HepG2 (cell line): ENCODE results near the gene TMEM187. TPM values are rescaled to one million over a fixed set of nuclear protein-coding genes. Genes with fewer than 3 reads are reported as not detected.

Experiments used
- E2F5 ChIP-seq: sonication (generic); formaldehyde crosslinking; conservative IDR thresholded peaks from 2 replicates; pipeline ENCODE4 v1.4.0; 2020; ENCODE audit warnings: missing genetic modification reagents
- FOXP4 ChIP-seq: sonication (generic); formaldehyde crosslinking; IDR thresholded peaks from 2 replicates; pipeline ENCODE4 v1.4.0; 2020; ENCODE audit warnings: missing genetic modification reagents
- JUN ChIP-seq: sonication (generic); formaldehyde crosslinking; IDR thresholded peaks from 2 replicates; pipeline ENCODE4 v1.4.0; 2020; ENCODE audit warnings: mild to moderate bottlenecking, missing genetic modification reagents
- MIXL1 ChIP-seq: IDR thresholded peaks from 2 replicates; pipeline ENCODE4 v1.6.1; 2016
- PAF1 ChIP-seq: IDR thresholded peaks from 2 replicates; pipeline ENCODE4 v1.6.1; 2016; ENCODE audit warnings: missing genetic modification reagents, missing compliant biosample characterization
- PRPF4 ChIP-seq: fragments of 200-400 bp; formaldehyde crosslinking; IDR thresholded peaks from 2 replicates; pipeline ENCODE4 v1.6.1; 2016; ENCODE audit warnings: low read length, low read depth; ENCODE audit not compliant: poor library complexity, severe bottlenecking
- TEAD3 ChIP-seq: optimal IDR thresholded peaks from 2 replicates; pipeline ENCODE3; 2016; ENCODE audit warnings: borderline replicate concordance
- ZBTB3 ChIP-seq: sonication (generic); formaldehyde crosslinking; IDR thresholded peaks from 2 replicates; pipeline ENCODE4 v1.4.0; 2020; ENCODE audit warnings: low read depth, mild to moderate bottlenecking, moderate library complexity, missing genetic modification reagents, borderline replicate concordance
- ZNF260 ChIP-seq: sonication (generic); formaldehyde crosslinking; IDR thresholded peaks from 2 replicates; pipeline ENCODE4 v1.4.0; 2020; ENCODE audit warnings: missing genetic modification reagents, low read depth, mild to moderate bottlenecking, borderline replicate concordance
- ZNF580 ChIP-seq: IDR thresholded peaks from 2 replicates; pipeline ENCODE4 v1.6.1; 2016; ENCODE audit warnings: low read depth, borderline replicate concordance
- ZNF598 ChIP-seq: sonication (generic); formaldehyde crosslinking; IDR thresholded peaks from 2 replicates; pipeline ENCODE4 v1.5.1; 2020; ENCODE audit warnings: mild to moderate bottlenecking, missing genetic modification reagents, borderline replicate concordance
- ZNF704 ChIP-seq: sonication (generic); formaldehyde crosslinking; IDR thresholded peaks from 2 replicates; pipeline ENCODE4 v1.8.1; 2023; ENCODE audit warnings: mild to moderate bottlenecking, inconsistent platforms, moderate library complexity, missing genetic modification reagents, borderline replicate concordance
- polyA plus RNA-seq, 8 experiments: library from polyadenylated mRNA; depleted of rRNA in 3 of 8; stranded (reverse) in 7 of 8; unstranded in 1 of 8; fragments of >200 nt; fragmentation: Illumina TruSeq in 4 of 8; extraction: Trizol in 4 of 8; gene quantifications; 2 replicates each; pipeline versions ENCODE4 v1.2.1 to v1.2.3, GENCODE V29; 2011 to 2016; ENCODE audit warnings: low read depth in 4 of 8, missing spikeins in 1 of 8, mixed read lengths in 1 of 8; ENCODE audit not compliant: insufficient read depth in 1 of 8
- total RNA-seq, 5 experiments: library from RNA; depleted of rRNA; stranded (reverse); fragments of >200 nt; fragmentation: Illumina TruSeq; extraction: Trizol; gene quantifications; 2 replicates each; pipeline ENCODE4 v1.2.3, GENCODE V29; 2016; ENCODE audit warnings: low read depth in 1 of 5
- TF ChIP-seq, protein P1 (sequence below): IDR thresholded peaks from 2 replicates; pipeline ENCODE4 v1.6.1; 2012; ENCODE audit warnings: inconsistent platforms
- TF ChIP-seq, protein P2 (sequence below): conservative IDR thresholded peaks from 2 replicates; pipeline ENCODE4 v1.6.1; 2018; ENCODE audit warnings: missing genetic modification reagents
- TF ChIP-seq, protein P3 (sequence below): sonication (generic); formaldehyde crosslinking; IDR thresholded peaks from 2 replicates; pipeline ENCODE4 v1.4.0; 2020; ENCODE audit warnings: missing genetic modification reagents, mild to moderate bottlenecking, borderline replicate concordance
- TF ChIP-seq, protein P4 (sequence below): sonication (generic); formaldehyde crosslinking; IDR thresholded peaks from 2 replicates; pipeline ENCODE4 v1.5.0; 2020; ENCODE audit warnings: mild to moderate bottlenecking, missing genetic modification reagents

The TMEM187 gene
- total and polyA plus RNA-seq, 2 of the 13 experiments (the other 11 are each of a cell fraction or from before 2014, with no cell fraction given) = 2.2 to 6.2 TPM

DNA sequence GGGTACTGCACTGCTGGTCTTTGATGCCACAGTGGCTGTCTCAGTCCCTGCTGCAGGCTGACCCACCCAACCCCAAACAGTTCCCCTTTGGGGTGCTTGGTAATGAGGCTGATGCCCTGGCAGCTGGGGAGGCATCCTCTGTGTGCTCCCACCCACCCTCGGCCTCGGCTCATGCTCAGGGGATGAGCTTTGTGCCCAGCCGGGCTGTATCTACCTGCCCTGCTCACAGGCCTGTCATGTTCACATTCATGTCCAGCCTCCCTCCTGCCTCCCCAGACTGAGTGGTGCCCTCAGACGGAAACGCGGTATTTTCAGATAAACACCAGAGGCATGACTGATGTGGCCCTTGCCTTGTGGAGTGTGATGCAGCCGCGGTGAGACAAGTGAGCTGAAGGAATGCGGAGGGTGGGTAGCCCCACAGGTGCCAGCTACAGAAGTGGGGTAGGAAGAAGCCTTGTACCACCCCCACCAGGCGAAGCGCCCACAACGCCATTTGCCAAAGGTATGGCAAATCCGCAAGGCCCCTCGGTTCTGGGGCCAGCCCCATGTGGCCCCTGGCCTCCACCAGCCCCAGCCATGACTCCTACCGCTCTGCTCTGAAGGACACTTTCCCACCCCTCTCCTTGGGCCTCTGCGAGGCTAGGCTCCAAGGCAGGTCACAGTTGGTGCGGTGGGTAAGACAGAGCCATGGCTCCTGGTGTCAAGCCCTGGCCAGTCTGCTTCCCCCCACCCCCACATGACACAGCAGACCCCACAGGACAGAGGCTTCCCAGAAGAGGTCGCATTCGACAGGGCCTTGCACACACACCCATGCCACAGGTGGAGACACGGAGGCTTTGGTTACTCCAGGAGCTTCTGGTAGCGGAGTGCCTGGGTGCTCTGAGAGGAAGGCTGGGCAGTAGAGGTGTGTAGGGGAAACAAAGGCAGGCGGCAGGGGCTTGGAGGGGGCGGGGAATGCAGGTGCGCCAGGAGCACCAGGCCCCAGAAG, 26.3 kb upstream of the TMEM187 start (continued):
- TF ChIP-seq, protein P1, sequence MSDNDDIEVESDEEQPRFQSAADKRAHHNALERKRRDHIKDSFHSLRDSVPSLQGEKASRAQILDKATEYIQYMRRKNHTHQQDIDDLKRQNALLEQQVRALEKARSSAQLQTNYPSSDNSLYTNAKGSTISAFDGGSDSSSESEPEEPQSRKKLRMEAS = peak; percentile 49; the same call in 1 of the 2 replicates
- TF ChIP-seq TEAD3 = peak; percentile 35
- no peak for TF ChIP-seq PRPF4
- no peak for TF ChIP-seq ZNF704 (CRISPR knock-in tag)
- TF ChIP-seq, protein P2, sequence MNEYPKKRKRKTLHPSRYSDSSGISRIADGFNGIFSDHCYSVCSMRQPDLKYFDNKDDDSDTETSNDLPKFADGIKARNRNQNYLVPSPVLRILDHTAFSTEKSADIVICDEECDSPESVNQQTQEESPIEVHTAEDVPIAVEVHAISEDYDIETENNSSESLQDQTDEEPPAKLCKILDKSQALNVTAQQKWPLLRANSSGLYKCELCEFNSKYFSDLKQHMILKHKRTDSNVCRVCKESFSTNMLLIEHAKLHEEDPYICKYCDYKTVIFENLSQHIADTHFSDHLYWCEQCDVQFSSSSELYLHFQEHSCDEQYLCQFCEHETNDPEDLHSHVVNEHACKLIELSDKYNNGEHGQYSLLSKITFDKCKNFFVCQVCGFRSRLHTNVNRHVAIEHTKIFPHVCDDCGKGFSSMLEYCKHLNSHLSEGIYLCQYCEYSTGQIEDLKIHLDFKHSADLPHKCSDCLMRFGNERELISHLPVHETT (CRISPR knock-in tag) = no peak
- no peak for TF ChIP-seq FOXP4 (CRISPR knock-in tag)
- TF ChIP-seq, protein P3, sequence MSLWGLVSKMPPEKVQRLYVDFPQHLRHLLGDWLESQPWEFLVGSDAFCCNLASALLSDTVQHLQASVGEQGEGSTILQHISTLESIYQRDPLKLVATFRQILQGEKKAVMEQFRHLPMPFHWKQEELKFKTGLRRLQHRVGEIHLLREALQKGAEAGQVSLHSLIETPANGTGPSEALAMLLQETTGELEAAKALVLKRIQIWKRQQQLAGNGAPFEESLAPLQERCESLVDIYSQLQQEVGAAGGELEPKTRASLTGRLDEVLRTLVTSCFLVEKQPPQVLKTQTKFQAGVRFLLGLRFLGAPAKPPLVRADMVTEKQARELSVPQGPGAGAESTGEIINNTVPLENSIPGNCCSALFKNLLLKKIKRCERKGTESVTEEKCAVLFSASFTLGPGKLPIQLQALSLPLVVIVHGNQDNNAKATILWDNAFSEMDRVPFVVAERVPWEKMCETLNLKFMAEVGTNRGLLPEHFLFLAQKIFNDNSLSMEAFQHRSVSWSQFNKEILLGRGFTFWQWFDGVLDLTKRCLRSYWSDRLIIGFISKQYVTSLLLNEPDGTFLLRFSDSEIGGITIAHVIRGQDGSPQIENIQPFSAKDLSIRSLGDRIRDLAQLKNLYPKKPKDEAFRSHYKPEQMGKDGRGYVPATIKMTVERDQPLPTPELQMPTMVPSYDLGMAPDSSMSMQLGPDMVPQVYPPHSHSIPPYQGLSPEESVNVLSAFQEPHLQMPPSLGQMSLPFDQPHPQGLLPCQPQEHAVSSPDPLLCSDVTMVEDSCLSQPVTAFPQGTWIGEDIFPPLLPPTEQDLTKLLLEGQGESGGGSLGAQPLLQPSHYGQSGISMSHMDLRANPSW (CRISPR knock-in tag) = no peak
- TF ChIP-seq ZBTB3 (CRISPR knock-in tag) = no peak
- TF ChIP-seq ZNF260 (CRISPR knock-in tag) = no peak
- no peak for TF ChIP-seq E2F5 (CRISPR knock-in tag)
- TF ChIP-seq ZNF598 = no peak
- no peak for TF ChIP-seq ZNF580 (CRISPR knock-in tag)
- TF ChIP-seq JUN (CRISPR knock-in tag) = no peak
- no peak for TF ChIP-seq MIXL1 (CRISPR knock-in tag)
- TF ChIP-seq PAF1 (CRISPR knock-in tag) = no peak
- TF ChIP-seq, protein P4, sequence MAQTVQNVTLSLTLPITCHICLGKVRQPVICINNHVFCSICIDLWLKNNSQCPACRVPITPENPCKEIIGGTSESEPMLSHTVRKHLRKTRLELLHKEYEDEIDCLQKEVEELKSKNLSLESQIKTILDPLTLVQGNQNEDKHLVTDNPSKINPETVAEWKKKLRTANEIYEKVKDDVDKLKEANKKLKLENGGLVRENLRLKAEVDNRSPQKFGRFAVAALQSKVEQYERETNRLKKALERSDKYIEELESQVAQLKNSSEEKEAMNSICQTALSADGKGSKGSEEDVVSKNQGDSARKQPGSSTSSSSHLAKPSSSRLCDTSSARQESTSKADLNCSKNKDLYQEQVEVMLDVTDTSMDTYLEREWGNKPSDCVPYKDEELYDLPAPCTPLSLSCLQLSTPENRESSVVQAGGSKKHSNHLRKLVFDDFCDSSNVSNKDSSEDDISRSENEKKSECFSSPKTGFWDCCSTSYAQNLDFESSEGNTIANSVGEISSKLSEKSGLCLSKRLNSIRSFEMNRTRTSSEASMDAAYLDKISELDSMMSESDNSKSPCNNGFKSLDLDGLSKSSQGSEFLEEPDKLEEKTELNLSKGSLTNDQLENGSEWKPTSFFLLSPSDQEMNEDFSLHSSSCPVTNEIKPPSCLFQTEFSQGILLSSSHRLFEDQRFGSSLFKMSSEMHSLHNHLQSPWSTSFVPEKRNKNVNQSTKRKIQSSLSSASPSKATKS (CRISPR knock-in tag) = no peak
